ENCODE data around the gene HNRNPU.
A peak's percentile ranks its signal among the peaks of the same experiment; 100 is the strongest.
"Not testable (repeated sequence)": the region's sequence is repeated elsewhere in the genome, so short reads cannot be mapped to it uniquely, and the experiment has no call there.

HNRNPU gene

DNA sequence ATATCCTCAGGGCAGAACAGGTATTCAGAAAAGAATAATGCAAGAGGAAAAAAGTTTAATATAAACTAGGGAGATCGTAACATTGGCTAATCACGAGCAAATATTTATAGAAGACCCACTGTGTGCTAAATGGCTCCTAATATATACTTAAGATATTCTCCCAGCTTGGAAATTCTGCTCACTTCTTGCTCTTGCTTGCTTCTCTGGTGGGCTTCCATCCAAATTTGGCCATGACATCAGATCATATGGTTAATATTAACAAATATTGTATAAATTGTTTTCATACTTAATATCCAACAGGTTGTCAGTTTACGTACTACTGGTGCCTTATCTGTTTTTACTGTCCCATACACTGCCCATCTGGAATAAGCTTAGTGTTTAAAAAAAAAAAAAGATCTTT lies 27.8 kb downstream of the HNRNPU start:
- DNase-seq (ENCODE audit: extremely low read depth, insufficient read length), result no peak
- TF ChIP-seq, protein P1, sequence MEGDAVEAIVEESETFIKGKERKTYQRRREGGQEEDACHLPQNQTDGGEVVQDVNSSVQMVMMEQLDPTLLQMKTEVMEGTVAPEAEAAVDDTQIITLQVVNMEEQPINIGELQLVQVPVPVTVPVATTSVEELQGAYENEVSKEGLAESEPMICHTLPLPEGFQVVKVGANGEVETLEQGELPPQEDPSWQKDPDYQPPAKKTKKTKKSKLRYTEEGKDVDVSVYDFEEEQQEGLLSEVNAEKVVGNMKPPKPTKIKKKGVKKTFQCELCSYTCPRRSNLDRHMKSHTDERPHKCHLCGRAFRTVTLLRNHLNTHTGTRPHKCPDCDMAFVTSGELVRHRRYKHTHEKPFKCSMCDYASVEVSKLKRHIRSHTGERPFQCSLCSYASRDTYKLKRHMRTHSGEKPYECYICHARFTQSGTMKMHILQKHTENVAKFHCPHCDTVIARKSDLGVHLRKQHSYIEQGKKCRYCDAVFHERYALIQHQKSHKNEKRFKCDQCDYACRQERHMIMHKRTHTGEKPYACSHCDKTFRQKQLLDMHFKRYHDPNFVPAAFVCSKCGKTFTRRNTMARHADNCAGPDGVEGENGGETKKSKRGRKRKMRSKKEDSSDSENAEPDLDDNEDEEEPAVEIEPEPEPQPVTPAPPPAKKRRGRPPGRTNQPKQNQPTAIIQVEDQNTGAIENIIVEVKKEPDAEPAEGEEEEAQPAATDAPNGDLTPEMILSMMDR (IDR thresholded peaks at IDR 0.05; ENCODE audit: insufficient read depth, low read length, poor library complexity, severe bottlenecking), result no peak
- peak overlapping the region; percentile 85 for H3K4me3 ChIP-seq (replicated peaks; ENCODE audit: low read depth, low read length)
- H3K36me3 ChIP-seq (ENCODE audit: control insufficient read depth, insufficient read depth, low read length), result no peaks in the 10 kb centered on the region; the same call in none of the 2 replicates
- no peaks in the 10 kb centered on the region for H3K27me3 ChIP-seq (replicated peaks; ENCODE audit: control insufficient read depth, insufficient read depth, low read length)

DNA sequence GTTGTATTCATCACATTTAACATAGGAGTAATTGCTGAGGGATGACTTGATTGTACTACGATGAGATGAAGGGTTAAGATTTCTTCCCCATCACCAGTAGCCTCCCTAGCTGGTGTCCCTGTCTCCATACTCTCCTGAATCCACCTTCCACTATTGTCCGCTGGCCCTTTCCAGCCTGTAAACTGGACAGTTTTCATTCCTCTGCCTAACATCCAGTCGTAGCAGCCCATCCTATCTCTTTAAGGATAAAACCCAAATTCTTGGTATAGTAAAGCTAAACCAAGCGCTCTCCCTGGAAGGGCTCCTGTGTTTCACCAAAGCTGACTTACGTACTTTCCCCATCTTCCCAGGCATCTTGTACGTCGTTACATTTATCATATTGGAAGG lies 28.2 kb downstream of the HNRNPU start:
- no peak for DNase-seq (ENCODE audit: extremely low read depth, insufficient read length)
- H3K27me3 ChIP-seq (replicated peaks; ENCODE audit: control insufficient read depth, insufficient read depth, low read length), result no peaks in the 10 kb centered on the region
- H3K4me3 ChIP-seq (replicated peaks; ENCODE audit: low read depth, low read length), result peak overlapping the region; percentile 85
- H3K36me3 ChIP-seq (ENCODE audit: control insufficient read depth, insufficient read depth, low read length), result no peaks in the 10 kb centered on the region; the same call in none of the 2 replicates
- TF ChIP-seq, protein P1 (IDR thresholded peaks at IDR 0.05; ENCODE audit: insufficient read depth, low read length, poor library complexity, severe bottlenecking), result no peak

- Histone ChIP-seq H3K4me3 (replicated peaks; ENCODE audit: low read depth, low read length) (peak within 1 kb of the TSS; percentile 85), H3K27me3 (replicated peaks; ENCODE audit: control insufficient read depth, insufficient read depth, low read length) (no peaks in the 10 kb centered on the region), H3K36me3 (ENCODE audit: control insufficient read depth, insufficient read depth, low read length) (no peaks in the 10 kb centered on the region; the same call in none of the 2 replicates)
- TF ChIP-seq, protein P1 (IDR thresholded peaks at IDR 0.05; ENCODE audit: insufficient read depth, low read length, poor library complexity, severe bottlenecking), result no peak
- peak; percentile 96 for DNase-seq (ENCODE audit: extremely low read depth, insufficient read length)
Observed at GRCh38 chr1:244835276-244836134, 28.8 kb downstream of the HNRNPU start, which contains the start of gene COX20. TSS of gene COX20 (plus strand) at chr1:244835658. CDS start at chr1:244835715, 57 bp downstream.

DNA sequence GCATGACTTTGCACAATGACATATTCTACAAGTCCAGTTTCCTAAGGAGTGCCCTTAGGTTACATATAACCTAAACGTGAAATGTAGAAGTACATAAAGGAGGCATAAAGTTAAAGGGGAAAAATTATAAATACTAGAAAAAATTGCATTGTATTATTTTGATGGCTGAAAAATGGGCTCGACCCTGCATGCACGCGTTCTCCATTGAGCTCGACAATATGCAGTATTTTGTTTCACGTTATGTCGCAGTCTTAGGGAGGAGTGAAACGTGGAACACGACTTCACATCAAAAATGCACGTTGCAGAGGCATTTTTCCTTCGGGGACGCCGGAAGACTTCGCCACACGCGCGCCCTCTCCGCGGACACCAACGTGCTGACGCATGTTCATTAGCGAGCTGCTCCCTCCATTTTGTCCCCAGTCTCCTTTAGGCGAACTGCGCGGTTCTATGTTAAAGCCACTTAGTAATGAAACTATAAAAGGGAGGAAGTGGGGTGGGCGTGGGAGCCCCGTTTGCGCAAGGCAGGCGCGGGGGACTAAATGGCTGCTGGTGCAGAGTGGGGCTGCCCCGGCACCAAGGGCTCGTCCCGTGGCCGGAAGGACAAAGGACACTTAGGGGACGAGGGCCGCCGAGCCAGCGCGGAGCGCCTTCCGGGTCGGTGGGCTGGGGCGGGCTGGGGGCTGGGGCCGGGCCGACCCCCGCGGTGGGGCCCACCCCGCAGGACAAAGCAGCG lies 29.6 kb downstream of the HNRNPU start:
- TF ChIP-seq, protein P1 (IDR thresholded peaks at IDR 0.05; ENCODE audit: insufficient read depth, low read length, poor library complexity, severe bottlenecking), result no peak
- Histone ChIP-seq H3K4me3 (replicated peaks; ENCODE audit: low read depth, low read length) (peak overlapping the region; percentile 85), H3K36me3 (ENCODE audit: control insufficient read depth, insufficient read depth, low read length) (no peaks in the 10 kb centered on the region; the same call in 1 of the 2 replicates), H3K27me3 (replicated peaks; ENCODE audit: control insufficient read depth, insufficient read depth, low read length) (no peaks in the 10 kb centered on the region)
- peak; percentile 95 for DNase-seq (ENCODE audit: extremely low read depth, insufficient read length)

GRCh38 chr1:244833734-244834542 lies 30.4 kb downstream of the HNRNPU start:
- Histone ChIP-seq H3K36me3 (ENCODE audit: control insufficient read depth, insufficient read depth, low read length) (no peaks in the 10 kb centered on the region; the same call in 1 of the 2 replicates), H3K4me3 (replicated peaks; ENCODE audit: low read depth, low read length) (peak overlapping the region; percentile 85), H3K27me3 (replicated peaks; ENCODE audit: control insufficient read depth, insufficient read depth, low read length) (no peaks in the 10 kb centered on the region)
- TF ChIP-seq, protein P1 (IDR thresholded peaks at IDR 0.05; ENCODE audit: insufficient read depth, low read length, poor library complexity, severe bottlenecking), result peak; percentile 27
- peak; percentile 50 for DNase-seq (ENCODE audit: extremely low read depth, insufficient read length)

GRCh38 chr1:244833260-244833659 lies 31.1 kb downstream of the HNRNPU start:
- DNase-seq (ENCODE audit: extremely low read depth, insufficient read length); H3K27me3 ChIP-seq (replicated peaks; ENCODE audit: control insufficient read depth, insufficient read depth, low read length); H3K36me3 ChIP-seq (ENCODE audit: control insufficient read depth, insufficient read depth, low read length): not testable (repeated sequence)
- H3K4me3 ChIP-seq (replicated peaks; ENCODE audit: low read depth, low read length), result peak overlapping the region; percentile 85

All from GM06990 (cell line).